ENCODE results near the gene MINDY4. TPM values are rescaled to one million over a fixed set of nuclear protein-coding genes. Genes with fewer than 3 reads are reported as not detected.

Gene MINDY4
- total and polyA plus RNA-seq, 10 of the 15 experiments (the other 5 are each of a cell fraction or from before 2014, with no cell fraction given) = 0.10 to 0.90 (median 0.40) TPM

DNA sequence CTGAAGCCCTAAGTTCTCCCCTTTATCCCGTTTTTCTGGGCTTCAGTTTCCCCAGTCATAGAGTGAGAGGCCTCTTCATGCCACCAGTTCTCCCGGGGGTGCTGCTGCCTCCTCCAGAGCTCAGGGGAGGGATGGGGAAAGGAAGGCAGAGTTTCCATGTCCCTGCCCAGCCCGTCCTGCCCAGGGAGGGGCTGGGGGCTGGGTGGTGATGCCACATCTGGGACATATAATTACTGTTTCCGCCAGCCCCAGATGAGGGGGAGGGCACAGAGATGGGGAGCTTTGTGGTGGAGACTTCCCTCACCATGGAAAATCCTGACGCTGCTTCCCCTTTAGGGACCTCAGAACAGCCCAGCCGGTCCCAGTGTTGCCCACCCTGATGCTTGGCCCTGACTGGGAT lies 144.5 kb downstream of the MINDY4 start:
- H3K4me1 ChIP-seq (ENCODE audit: control insufficient read depth, insufficient read depth, low read length) = no peaks in the 10 kb centered on the region
- intact Hi-C loops (cut with micrococcal nuclease; ENCODE audit: unreplicated experiment) = no loop called here
- H3K4me3 ChIP-seq = no peak overlapping the region
- no peaks in the 10 kb centered on the region for H4K20me1 ChIP-seq (ENCODE audit: control insufficient read depth, insufficient read depth)
- SMC1A ChIA-PET (ENCODE audit: uncharacterized antibody, unreplicated experiment) = no interaction called here
- DNase-seq (ENCODE audit: low read depth, low spot score) (no peak), FAIRE-seq (no peak), ATAC-seq (no peak)
- POLR2A ChIA-PET = no interaction called here
- WGBS (ENCODE audit: insufficient coverage, insufficient replicate concordance, low lambda C conversion rate, missing lambda C conversion rate) = 17% methylated on average over 6 of the region's 6 CpGs
- H3K4me2 ChIP-seq (ENCODE audit: control insufficient read depth, insufficient read depth) = no peak overlapping the region
- CTCF ChIA-PET = no interaction called here
- in situ Hi-C loops (cut with MboI) = no loop called here
- no peak overlapping the region for H3K9ac ChIP-seq (ENCODE audit: control insufficient read depth, insufficient read depth, low read length)
- H3K9me3 ChIP-seq (replicated peaks; ENCODE audit: control insufficient read depth, insufficient read depth, low read length) = no peaks in the 10 kb centered on the region
- no peaks in the 10 kb centered on the region for H3K79me2 ChIP-seq (ENCODE audit: control insufficient read depth, insufficient read depth, low read length)
- RAD21 ChIA-PET (ENCODE audit: unreplicated experiment) = no interaction called here
- no peak overlapping the region for H2AFZ ChIP-seq (ENCODE audit: control insufficient read depth, low read depth, low read length)
- H3K27ac ChIP-seq (ENCODE audit: control insufficient read depth, insufficient read depth) = no peak overlapping the region
- BruUV-seq (replicated peaks) = no TSS peak
- no peaks in the 10 kb centered on the region for H3K36me3 ChIP-seq (ENCODE audit: control insufficient read depth in 2 of 2, insufficient read depth in 2 of 2, low read length in 1 of 2)
- TF ChIP-seq, protein P1, sequence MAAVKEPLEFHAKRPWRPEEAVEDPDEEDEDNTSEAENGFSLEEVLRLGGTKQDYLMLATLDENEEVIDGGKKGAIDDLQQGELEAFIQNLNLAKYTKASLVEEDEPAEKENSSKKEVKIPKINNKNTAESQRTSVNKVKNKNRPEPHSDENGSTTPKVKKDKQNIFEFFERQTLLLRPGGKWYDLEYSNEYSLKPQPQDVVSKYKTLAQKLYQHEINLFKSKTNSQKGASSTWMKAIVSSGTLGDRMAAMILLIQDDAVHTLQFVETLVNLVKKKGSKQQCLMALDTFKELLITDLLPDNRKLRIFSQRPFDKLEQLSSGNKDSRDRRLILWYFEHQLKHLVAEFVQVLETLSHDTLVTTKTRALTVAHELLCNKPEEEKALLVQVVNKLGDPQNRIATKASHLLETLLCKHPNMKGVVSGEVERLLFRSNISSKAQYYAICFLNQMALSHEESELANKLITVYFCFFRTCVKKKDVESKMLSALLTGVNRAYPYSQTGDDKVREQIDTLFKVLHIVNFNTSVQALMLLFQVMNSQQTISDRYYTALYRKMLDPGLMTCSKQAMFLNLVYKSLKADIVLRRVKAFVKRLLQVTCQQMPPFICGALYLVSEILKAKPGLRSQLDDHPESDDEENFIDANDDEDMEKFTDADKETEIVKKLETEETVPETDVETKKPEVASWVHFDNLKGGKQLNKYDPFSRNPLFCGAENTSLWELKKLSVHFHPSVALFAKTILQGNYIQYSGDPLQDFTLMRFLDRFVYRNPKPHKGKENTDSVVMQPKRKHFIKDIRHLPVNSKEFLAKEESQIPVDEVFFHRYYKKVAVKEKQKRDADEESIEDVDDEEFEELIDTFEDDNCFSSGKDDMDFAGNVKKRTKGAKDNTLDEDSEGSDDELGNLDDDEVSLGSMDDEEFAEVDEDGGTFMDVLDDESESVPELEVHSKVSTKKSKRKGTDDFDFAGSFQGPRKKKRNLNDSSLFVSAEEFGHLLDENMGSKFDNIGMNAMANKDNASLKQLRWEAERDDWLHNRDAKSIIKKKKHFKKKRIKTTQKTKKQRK (IDR thresholded peaks at IDR 0.05; ENCODE audit: low read depth, low read length) = no peak
- TF ChIP-seq, protein P2, sequence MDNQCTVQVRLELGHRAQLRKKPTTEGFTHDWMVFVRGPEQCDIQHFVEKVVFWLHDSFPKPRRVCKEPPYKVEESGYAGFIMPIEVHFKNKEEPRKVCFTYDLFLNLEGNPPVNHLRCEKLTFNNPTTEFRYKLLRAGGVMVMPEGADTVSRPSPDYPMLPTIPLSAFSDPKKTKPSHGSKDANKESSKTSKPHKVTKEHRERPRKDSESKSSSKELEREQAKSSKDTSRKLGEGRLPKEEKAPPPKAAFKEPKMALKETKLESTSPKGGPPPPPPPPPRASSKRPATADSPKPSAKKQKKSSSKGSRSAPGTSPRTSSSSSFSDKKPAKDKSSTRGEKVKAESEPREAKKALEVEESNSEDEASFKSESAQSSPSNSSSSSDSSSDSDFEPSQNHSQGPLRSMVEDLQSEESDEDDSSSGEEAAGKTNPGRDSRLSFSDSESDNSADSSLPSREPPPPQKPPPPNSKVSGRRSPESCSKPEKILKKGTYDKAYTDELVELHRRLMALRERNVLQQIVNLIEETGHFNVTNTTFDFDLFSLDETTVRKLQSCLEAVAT (IDR thresholded peaks at IDR 0.05) = no peak
- TF ChIP-seq KAT2A (conservative IDR thresholded peaks at IDR 0.05; ENCODE audit: control insufficient read depth, low read depth, low read length) (no peak), NR2F1 (conservative IDR thresholded peaks at IDR 0.05) (no peak), ATF3 (IDR thresholded peaks at IDR 0.05; ENCODE audit: borderline replicate concordance, extremely low read depth, low read depth, low read length) (no peak), JUNB (IDR thresholded peaks at IDR 0.05) (no peak), TAF1 (IDR thresholded peaks at IDR 0.05; ENCODE audit: borderline replicate concordance, low read depth, low read length) (no peak), MEF2A (IDR thresholded peaks at IDR 0.05; ENCODE audit: insufficient read depth, low read depth, low read length) (no peak)
- TF ChIP-seq, protein P3, sequence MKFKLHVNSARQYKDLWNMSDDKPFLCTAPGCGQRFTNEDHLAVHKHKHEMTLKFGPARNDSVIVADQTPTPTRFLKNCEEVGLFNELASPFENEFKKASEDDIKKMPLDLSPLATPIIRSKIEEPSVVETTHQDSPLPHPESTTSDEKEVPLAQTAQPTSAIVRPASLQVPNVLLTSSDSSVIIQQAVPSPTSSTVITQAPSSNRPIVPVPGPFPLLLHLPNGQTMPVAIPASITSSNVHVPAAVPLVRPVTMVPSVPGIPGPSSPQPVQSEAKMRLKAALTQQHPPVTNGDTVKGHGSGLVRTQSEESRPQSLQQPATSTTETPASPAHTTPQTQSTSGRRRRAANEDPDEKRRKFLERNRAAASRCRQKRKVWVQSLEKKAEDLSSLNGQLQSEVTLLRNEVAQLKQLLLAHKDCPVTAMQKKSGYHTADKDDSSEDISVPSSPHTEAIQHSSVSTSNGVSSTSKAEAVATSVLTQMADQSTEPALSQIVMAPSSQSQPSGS (IDR thresholded peaks at IDR 0.05; ENCODE audit: low read length) = no peak
- H3K27me3 ChIP-seq (replicated peaks in 1 of 2; ENCODE audit: control insufficient read depth in 2 of 2, insufficient read depth in 2 of 2, low read length in 1 of 2) = no peaks in the 10 kb centered on the region; a peak in 1 of 4 replicates
